ENCODE data around the gene SCD5.

DNA sequence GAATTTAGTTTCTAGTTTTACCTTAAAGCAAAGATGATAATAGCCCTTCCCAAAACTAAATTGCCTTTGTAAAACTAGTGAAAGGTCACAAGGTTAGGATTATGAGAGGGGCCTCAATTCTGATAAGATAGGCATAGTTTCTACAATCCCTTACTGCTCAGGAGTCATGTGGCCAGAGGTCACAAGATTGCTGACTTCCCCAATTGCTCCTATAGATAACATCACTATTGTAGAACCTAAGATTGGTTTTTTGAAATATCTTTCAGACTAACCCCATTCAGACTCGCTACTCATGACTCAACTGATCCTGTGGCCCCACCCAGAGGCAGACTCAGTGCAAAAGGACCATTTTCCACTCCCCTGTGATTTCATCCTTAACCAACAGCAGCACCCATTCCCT lies 70.3 kb downstream of the SCD5 start:
- TF ChIP-seq, protein P1, sequence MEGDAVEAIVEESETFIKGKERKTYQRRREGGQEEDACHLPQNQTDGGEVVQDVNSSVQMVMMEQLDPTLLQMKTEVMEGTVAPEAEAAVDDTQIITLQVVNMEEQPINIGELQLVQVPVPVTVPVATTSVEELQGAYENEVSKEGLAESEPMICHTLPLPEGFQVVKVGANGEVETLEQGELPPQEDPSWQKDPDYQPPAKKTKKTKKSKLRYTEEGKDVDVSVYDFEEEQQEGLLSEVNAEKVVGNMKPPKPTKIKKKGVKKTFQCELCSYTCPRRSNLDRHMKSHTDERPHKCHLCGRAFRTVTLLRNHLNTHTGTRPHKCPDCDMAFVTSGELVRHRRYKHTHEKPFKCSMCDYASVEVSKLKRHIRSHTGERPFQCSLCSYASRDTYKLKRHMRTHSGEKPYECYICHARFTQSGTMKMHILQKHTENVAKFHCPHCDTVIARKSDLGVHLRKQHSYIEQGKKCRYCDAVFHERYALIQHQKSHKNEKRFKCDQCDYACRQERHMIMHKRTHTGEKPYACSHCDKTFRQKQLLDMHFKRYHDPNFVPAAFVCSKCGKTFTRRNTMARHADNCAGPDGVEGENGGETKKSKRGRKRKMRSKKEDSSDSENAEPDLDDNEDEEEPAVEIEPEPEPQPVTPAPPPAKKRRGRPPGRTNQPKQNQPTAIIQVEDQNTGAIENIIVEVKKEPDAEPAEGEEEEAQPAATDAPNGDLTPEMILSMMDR (conservative IDR thresholded peaks at IDR 0.05): no peak
- TF ChIP-seq ZFX (IDR thresholded peaks at IDR 0.05): no peak
